Ramos (cell line): ENCODE data around the gene ARID3B.
"Not testable (repeated sequence)": the region's sequence is repeated elsewhere in the genome, so short reads cannot be mapped to it uniquely, and the experiment has no call there.

Source experiments
- in situ Hi-C: fragments of 300-500 bp; cut with MboI; formaldehyde crosslinking; loops from one replicate; pipeline ENCODE4 v1.14.3; 2022; ENCODE audit warnings: low sequenced_read_pairs; ENCODE audit not compliant: unreplicated experiment

ARID3B gene

DNA sequence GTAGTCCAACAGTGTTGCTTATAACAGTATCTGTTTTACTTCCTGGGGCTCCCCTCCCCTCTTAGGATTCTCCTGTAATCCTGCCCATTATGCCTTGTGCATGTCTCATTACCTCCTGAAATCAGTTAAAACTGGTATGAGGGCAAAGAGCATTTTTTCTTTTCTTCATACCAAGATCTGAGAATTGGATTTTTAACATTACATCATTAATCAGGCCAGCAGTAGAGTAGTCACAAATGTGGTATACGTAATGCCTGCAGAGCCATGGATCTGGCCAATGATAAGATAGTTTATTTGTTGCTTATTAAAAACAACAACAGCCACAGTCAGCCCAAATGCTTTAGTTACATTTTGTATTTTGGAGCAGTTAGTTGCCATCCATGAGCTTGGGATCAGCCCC, 23.2 kb downstream of the ARID3B start:
- in situ Hi-C loops: no loop called here

DNA sequence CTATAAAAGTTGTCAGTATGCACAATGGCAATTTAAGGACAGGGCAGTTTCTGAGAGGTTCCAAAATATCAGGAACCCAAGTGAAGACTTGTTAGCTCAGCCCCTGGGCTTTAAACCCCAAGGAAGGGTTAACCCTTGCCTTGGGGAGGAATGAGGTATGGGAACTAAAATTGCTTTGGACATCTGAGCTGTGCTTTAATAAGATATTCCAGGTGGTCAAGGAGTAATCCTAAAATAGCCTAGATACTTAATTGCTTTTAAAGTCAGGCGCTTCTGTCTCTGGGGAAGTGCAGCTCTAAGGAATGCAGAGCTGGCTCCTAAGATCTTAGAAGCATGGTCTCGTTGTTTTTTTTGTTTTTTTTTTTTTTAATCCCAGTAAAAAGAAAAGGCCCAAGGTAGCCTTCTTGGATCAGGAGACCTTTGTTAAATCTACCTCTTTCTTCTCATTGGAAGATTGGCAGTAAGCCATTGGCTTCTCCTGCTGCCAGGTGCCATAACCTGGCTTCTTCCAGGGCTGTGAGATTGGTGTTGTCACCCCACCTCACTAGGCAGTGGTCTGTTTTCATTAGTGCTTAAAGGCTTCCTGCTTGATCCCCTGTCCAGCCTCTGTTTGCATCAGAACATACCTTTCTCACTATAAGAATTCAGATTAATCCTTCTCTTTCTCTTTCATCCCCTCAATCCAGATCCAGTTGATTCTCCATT, 24.5 kb downstream of the ARID3B start:
- in situ Hi-C loops: no loop called here

DNA sequence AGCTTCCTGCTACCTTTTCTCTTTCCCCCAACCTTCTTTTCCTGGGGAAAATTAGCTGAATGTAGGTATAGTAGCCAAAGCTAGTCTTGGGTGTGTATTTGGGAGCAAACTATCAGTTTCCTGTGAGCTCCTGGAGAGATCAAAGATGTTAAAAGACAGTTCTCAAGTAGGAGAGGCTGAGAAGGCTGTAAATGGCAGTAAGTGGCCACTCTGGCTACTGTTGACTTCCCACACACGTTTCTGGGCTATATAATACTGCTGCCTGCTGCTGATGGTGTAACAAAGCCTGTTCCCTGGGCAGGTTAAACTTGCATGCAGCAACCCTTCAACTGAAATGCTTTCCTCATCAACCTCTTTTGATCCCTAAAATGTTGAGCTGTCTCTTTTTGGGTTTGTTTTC, 27.6 kb downstream of the ARID3B start:
- in situ Hi-C loops: no loop called here

DNA sequence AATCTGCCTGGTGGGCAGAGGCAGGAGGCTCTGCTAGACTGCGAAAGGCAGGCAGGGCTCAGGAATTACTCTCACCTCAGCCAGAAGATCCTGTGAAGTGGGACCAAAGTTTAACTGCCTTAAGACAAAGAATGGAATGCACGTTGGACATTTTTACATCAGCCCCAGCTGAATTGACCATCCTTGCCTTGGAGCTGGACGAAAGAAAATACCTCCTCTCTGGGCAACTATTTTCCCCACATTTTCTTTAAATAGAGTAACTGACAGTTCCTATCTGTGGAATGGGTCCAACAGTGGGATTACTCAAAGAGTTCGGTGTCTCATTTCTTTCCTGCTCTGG, 28.7 kb downstream of the ARID3B start:
- in situ Hi-C loops: no loop called here

DNA sequence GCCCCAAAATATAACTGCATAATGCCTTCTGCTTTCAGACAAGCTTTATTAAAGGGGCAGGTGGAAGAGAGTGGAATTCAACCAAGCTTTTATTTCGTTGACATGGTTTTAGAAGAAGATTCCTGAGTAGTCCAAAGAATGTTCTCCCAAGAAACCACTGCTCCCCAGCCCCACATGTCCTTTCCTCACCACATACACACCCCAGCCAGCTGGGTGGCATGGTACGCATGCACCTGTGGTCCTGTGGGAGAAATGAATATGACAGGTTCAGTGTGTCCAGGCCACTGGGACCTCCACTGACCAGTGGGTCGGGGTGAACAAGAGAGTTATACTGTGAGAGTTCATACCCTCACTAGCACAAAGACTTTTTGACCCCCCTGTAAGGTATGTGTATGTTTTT, 30.2 kb downstream of the ARID3B start:
- in situ Hi-C loops: no loop called here

DNA sequence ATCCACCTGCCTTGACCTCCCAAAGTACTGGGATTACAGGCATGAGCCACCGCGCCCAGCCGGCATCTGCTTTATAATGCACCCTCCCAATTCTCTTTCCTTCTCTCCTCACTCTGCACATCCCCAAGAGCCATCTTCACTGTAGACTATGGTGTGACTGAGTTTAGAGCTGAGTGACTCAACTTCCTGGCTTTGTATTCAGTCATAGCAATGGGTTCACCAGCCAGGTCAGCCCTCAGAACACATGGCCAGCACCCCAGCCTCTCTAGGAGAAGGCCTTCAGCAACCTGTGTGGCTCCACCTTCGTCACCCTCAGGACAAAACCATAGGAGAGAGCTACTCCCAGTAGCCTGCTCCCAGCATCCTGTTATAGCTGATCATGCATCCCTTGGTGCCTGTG, 33.0 kb downstream of the ARID3B start:
- in situ Hi-C loops: no loop called here

DNA sequence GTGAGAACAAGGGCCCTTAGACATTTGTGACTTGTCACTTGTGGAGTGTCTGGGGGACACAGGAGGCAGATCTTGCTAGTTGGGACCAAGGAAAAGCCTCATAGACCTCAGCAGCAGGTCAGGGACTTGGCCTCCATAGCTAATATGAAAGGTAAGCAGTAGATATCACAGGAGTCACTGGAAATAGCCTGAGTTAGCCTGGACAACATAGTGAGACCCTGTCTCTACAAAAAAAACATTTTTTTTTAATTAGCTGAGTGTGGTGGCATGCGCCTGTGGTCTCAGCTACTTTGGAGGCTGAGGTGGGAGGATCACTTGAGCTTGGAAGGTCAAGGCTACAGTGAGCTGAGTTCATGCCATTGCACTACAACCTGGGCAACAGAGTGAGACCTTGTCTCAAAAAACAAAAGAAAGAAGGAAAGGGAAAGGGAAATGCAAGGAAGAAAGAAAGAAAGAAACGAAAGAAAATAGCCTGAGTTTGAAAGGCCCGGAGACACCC, 37.5 kb downstream of the ARID3B start:
- in situ Hi-C loops: no loop called here

DNA sequence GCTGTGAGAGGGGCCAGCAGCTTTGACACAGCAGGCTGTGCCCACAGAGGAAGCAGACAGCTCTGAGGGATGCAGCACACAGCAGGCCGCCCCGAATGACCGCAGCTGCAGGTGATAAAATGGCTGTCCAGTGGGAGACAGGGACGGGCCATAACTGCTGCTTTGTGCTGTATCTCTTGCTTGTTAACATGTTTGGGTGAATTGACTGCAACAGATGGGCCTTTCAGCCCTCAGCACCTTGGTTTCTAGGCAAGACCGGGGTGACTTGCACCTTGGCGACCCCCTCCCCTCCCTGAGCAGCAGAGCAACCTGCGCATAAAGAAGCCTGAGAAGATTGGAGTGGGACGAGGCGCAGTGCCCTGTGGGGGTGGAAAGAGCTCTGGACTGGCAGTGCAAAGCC, 38.0 kb downstream of the ARID3B start:
- in situ Hi-C loops: no loop called here

DNA sequence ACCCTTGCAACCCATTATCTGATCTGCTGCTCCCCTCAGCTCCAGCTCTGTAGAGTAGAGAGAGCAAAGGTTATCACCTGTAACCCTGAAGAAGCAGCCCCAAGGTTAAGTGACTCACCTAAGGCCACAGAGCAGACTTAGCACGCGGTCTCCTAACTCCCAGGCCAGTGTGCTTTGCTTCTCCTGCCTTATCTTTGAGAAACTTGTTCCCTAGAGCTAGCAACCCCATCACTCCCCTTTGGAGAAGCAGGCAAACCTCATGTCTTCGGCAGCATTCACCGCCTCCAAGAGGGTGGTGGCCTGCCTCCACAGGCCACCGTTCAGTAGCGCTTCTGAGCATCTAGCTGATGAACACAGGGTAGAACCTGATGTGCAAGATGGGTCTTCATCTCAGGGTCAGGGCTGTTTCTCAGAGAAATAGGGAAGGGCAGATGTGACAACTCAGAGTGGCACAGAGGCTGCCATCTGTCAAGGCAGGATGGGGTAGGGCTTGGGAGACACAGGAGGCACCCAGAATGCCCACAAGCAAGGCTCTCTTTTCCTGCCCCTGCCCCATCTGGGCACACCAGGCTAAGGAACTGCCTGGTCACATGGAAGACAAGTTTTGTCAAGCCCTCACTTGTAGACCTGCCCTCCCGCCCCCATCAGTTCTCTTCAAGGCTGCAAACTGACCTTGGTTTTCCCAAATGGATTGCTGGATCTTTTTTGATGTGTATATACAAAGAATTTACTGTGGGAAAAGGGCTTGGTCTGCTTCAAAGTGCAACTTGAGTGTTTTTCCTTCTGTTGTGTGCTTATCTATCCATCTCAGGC, 39.7 kb downstream of the ARID3B start:
- in situ Hi-C loops: no loop called here

DNA sequence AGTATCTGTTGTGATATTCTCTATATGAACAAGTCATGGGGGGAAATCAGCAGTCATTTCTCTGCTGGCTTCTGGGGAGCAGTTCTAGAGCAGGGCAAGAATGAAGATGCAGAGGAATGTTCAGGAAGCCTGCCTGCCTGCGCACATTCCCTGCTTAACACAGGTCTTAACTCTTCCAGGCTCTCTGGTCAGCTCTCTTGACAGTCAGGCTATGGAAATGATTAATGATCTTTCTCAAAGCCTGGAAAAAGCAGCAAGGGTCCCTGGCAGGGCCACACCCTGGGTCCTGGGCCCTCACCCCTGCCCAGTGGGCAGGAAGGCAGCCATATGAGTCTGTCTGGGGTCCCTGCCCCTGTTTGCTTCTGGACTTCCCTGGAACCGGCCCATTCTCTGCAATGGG, 43.2 kb downstream of the ARID3B start:
- in situ Hi-C loops: no loop called here

DNA sequence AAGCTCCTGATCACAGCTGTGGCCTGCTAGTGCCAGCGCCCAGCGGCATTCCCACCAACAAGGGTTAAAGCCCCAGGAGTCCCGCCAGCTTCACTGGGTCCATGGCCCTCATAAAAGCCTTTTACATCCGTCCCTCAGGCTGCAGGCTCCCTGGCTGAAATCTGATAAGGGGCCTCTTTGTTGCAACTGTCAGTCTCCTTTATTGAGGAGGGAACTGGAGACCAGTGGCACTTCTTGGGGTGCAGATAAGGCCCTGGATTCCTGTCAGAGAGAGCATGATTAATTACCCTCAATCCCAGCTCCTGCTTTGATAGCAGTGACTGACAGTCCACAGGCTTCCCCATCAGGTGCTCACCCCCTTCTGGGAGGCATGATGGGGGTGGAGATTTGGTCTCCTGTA, 43.8 kb downstream of the ARID3B start:
- in situ Hi-C loops: no loop called here

DNA sequence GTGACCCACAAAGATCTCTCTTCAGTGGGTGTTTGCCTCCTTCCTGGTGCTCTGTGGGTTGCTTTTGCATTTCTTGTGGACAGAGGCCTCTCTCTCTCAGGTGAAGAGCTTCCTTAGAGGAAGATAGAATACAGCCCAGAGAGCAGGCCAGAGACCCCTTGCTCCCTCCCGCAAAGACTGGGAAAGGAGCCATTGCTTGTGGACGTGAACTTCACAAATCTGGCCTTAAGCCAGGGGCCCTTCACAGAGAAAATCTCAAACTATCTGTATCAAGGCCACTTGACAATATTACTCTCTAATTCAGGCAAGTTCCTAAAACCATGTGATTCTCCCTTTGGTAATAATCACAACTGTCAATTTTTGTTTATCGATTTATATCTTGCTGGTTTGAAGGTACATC, 44.2 kb downstream of the ARID3B start:
- in situ Hi-C loops: no loop called here

DNA sequence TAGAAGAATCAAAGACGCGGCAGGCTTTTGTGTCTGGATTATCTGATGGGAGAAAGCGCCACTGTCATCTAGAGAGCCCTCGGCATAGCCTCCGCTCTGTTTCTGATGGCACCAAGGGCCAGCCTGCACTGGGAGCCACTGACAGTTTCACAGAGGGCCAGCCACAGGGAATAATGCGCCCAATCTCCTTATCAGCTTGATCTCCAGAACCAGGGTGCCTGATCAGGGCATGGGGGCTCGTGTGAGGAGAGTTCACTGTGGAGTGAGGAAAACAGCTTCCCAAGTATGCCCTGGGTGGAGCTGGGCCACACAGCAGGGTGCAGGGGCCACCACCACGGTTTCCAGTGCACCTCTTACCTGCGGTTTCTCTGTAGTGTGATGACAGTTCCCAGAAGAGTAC, 44.8 kb downstream of the ARID3B start:
- in situ Hi-C loops: no loop called here

DNA sequence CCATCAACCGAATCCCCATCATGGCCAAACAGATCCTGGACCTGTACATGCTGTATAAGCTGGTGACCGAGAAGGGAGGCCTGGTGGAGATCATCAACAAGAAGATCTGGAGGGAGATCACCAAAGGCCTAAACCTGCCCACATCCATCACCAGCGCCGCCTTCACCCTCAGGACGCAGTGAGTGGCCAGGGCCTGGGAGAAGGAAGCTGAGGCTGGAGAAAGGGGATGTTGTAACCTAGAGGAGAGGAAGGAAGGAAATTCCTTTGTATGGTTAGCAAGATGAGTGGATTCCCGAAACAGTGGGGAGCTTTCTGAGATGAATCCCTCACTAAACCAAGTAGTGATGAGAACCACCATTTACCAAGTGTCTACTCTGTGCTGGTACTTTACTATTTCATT, 48.8 kb downstream of the ARID3B start:
- in situ Hi-C loops: no loop called here

DNA sequence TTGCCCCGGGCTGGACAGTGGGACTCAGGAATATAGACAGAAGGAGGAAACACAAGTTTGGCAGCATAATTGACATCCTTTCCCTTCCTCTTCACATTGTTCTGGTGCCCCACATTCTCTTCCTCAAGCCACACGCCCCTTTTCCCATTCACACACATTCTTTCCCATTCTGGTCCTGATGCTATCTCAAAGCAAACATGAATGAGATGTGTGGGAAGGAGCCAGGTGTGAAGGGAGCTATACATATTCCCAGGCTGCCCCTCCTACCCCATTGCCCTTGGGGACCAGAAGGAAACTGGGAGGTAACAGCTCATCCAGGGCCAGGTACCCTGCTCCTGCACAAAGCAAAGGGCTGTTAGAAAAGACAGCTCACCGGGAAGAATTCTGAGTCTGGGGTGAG, 51.2 kb downstream of the ARID3B start:
- in situ Hi-C loops: no loop called here

DNA sequence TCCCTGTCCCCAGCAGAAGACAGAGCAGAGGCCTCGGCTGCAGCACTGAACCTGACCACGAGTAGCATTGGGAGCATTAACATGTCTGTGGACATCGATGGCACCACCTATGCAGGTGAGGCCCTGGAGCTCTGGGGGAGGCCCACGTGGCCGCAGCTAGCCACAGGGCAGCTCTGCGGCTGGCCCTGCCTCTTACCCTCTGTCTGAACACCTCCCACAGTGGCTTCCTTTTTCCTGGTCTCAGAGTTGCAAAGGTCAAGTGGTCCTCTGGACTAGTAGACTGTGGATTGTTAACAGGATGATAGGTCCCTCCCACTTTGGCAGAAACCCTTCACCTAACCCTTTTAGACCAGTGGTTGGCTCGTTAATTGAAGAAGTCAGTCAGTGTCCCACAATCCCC, 52.1 kb downstream of the ARID3B start:
- in situ Hi-C loops: no loop called here

DNA sequence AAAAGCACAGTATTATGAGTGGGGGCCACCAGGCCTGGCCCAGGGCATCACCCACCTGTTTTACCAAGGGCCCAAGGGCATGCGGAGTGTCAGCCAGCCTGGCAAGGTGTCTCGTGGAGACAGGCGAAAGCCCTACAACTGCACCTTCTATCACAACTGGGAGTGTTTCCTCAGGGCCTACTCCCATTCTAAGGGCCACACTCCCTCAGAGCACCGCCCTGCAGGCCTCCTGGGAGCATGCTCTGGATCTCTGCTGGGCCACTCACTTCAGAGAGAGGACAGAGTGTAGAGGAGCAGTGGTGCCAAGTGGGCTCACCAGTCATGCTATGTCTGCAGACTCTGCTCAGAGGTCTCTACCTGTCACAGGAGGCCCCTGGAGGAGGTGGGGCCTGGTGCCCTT, 53.4 kb downstream of the ARID3B start:
- in situ Hi-C loops: no loop called here

DNA sequence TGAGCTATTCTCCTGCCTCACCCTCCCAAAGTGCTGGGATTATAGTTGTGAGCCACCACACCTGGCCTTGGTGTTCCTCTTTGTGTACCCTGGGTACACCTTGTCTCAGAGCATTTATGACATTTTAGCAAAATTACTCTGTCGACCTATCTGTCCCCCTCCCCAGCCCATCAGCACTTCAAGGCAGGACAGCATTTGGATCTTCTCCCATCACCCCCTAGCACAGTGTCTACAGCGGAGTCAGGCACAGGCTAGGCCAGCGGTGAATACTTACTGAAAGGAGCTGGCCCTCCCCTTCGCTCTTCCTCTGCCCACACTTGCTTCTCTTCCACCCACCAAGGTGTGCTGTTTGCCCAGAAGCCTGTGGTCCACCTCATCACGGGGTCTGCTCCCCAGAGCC, 54.3 kb downstream of the ARID3B start:
- in situ Hi-C loops: no loop called here

DNA sequence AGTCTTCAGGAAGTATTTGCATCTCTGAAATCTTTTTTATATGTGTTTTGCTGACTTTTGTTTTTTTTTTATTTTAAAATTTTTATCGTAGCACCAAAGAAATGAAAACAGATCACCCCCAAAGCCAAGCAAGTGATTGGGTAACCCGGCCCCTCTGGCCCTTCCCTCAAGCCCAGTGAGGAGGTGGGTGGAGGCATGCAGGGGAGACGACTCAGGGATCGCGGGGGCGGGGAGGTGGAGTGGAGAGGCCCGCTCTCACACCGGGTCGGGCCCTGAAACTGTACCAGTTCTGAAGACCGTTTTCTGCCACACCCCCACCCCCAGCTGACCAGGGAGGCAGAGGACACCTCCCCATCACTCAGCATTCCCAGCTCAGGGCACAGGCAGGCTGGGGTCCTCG, 55.7 kb downstream of the ARID3B start:
- in situ Hi-C loops: not testable (repeated sequence)

DNA sequence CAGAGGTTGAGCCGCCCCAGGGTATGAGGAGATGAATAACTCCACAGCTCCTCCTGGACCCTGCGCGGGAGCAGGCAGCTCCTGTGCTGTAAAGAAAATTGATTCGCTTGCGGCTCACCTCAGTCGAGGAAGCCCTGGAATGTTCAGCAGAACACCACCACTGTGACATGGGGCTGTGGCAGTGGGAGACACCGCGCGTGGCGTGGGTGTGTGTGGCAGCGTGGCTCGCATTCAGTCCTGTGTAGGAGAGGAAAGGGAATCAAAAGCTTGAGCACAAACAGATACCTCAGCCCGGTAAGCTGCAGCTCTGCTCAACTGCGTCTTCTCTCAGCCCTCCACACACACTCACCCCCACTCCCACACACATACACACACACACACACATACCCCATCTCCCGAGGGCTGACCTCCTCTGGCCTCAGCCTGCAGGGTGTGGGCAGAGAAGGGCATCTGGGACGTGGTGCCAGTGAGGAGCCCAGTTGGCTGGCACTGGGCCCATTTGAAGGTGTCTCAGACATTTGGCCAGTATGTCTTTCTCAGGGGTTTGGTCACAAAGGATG, 56.2 kb downstream of the ARID3B start:
- in situ Hi-C loops: not testable (repeated sequence)

DNA sequence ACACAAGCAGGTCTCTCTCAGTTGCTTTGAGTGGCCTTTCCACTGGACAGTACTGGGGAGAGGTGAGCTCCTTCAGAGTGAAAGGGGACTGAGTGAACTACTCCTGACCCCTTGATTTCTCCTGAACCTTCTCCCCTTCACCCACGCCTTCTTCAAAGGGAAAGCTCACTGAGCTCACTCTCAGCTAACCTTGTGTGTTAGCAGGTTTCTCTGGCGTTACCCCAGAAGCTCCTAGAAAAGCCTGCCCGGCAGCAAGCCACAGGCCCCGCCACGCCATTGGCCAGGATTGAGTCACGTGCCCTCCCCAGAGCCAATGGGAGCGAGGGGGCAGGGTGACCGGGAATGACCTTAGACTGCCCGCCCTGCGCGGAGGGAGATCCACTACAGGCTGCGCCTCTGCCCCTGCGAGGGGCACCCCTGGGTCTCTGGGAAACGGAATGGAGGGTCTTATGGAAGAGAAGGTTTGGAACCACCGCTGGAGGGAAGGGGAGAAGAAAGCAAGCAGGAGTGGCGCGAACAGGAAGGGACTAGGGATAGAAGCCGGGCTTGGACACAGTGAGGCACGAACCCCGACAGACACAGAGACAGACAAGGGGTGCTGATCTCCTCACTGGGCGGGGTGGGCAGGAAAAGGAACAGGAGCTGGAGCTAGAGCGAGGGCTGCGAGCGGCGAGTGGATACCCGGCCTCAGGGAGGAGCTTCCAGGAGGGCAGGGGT, 57.3 kb downstream of the ARID3B start:
- in situ Hi-C loops: no loop called here
